ENCODE results near the gene CCKAR. TPM values are rescaled to one million over a fixed set of nuclear protein-coding genes. Genes with fewer than 3 reads are reported as not detected.

CCKAR gene
- polyA plus RNA-seq, 4 donors = not detected

DNA sequence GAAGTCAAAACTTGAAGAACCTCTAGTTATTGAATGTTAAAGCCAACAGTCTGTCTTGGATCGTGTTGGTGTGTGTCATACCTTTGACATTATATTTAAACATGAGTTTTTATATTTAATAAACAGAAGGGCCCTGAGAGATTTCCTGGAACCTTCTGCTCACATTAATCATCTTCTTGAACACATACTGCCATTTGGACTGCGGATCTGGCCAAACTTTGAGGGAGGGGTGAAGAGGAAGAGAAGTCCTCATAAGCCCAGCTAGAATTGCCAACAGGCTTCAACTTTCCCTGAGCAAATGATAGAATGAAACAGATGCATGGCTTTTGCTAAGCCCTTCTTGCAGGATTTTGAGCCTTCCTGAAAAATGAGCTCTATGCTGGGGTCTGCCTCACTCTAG is 27.4 kb downstream of the CCKAR start:
- no peak for DNase-seq (ENCODE audit: low read depth in 4 of 4, low spot score in 2 of 4)

DNA sequence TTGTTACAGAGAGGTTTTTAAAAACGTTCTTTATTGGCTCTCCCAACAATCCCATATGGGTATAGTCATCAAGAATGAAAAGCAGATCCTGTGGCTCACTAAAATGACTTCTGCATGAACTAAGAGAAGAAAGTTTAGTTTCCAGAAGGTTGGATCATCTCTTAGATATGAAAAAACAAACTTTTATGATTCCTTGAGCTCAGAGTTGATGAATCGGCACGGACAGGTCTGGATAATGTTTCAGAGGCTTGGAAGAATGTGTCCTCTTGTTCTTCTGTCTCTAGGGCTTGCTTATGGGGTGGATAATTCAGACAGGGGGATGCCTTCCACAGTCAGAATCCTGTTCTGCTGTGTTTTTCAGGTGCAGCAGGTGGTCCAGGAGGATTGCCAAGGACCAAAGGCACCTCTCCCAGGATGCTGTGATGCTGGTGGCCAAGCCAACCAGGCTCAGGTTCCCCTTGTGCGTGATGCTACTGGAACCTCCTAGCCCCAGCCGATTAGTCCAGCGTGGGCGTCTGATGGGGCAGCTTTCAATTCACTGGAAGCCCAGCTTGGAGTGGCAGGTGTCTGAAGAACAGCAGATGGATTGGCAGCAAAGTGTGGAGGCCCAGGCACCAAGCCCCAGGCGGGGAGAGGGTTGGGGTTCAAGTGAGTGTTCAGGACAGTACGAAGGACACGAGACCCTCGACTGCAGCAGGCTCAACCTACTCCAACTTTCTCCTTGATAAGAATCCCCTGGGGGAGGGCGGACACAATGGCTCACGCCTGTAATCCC is 30.3 kb downstream of the CCKAR start:
- DNase-seq (ENCODE audit: low read depth in 4 of 4, low spot score in 2 of 4) = no peak

DNA sequence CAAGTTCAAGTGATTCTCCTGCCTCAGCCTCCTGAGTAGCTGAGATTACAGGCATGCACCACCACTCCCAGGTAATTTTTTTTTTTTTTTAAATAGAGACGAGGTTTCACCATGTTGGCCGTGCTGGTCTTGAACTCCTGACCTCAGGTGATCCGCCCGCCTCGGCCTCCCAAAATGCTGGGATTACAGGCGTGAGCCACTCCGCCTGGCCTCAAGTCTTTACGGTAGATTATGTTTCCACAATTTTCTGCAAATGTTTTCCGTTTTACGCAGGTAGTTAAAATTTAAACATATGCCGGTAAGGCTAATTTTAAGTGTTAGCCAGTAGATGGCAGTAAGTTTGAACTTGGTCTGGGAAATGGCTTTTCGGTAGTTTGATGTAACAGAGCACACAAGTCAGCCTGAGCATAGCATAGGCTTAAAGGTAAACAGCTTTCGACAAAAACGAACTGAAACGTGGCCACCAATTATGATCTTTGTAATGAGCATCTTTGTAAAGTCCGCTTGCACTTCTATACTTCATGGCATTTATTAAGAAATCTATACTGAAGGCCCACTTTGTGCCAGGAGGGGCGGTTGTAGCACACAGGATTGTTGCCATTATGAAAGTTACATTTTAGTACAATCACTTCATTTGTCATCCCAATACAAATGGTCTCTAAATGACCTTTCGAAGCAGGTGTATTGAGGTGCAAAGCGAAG is 31.1 kb downstream of the CCKAR start:
- DNase-seq (ENCODE audit: low read depth in 4 of 4, low spot score in 2 of 4) = no peak

DNA sequence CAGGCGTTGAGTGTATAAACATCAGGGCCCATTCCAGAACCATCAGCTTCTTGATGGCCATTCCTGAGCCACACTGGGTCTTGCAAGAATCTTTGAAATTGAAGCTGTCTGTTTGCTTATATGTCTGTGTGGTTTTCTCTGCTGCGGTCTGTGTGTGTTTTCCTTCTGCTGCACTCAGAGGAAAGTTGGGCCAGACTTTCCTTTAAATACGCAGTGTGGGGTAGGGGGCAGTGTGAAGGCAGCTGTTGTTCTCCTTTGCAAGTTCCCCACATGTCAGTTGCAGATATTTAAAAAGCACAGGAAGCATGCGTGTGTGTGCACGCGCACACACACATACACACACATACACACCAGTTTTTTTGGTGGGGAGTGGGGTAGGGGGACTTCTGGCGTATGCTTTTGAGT is 32.1 kb downstream of the CCKAR start:
- DNase-seq (ENCODE audit: low read depth in 4 of 4, low spot score in 2 of 4) = no peak

DNA sequence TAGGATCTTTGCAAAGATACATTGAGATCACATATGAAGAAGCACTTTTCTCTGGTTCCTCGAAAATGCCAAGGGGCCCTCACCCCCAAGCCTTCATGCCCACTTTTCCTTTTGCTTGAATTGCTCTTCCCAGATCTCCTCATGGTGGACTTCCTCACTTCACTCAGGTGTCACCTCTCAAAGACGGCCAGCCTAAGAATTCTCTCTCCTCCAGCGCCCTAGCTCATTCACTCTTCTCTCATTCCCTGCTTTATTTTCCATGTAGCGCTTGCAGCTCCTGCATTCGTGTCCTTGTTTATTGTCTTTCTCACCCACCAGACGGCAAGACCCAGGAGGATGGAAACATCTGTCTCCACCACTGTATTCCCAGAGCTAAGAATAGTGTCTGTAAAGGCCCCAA is 32.9 kb downstream of the CCKAR start:
- no peak for DNase-seq (ENCODE audit: low read depth in 4 of 4, low spot score in 2 of 4)

DNA sequence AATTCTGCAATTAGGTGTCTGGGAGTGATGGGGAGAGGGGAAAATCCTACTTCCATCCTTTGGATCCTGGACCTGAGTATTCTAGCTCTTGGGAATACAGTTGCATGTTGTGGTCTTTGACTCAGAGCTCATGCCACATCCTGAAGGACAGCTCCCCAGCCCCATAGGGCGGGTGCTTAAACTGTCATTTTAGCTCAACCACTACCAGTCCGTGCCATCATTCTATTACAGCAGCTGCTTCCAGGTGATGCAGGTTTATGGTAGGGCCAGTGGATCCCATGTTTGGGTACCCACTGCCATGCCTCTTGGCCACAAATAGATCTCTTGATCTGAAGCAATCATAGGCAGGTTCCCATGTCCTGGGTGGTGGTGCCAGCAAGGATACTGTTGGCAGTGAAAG is 34.7 kb downstream of the CCKAR start:
- no peak for DNase-seq (ENCODE audit: low read depth in 4 of 4, low spot score in 2 of 4)

DNA sequence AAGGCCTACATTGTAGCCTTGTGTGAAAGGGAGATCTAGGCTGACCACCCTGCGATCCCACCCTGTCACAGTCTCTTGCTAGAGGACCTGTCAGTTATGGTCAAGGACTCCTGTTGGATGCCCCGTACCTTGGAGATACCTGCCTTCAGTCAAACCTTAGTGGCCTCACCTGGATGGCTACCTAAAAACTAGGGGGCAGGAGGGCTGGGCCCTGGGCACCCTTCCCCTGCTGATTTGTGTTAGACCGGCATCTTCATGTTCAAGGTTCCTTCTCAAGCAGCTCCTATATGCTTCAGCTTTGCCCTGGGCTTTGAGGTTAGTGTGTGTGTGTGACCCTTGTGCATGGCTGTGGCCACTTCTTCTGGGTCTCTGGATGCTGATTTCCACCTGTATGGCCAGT is 35.3 kb downstream of the CCKAR start:
- no peak for DNase-seq (ENCODE audit: low read depth in 4 of 4, low spot score in 2 of 4)

DNA sequence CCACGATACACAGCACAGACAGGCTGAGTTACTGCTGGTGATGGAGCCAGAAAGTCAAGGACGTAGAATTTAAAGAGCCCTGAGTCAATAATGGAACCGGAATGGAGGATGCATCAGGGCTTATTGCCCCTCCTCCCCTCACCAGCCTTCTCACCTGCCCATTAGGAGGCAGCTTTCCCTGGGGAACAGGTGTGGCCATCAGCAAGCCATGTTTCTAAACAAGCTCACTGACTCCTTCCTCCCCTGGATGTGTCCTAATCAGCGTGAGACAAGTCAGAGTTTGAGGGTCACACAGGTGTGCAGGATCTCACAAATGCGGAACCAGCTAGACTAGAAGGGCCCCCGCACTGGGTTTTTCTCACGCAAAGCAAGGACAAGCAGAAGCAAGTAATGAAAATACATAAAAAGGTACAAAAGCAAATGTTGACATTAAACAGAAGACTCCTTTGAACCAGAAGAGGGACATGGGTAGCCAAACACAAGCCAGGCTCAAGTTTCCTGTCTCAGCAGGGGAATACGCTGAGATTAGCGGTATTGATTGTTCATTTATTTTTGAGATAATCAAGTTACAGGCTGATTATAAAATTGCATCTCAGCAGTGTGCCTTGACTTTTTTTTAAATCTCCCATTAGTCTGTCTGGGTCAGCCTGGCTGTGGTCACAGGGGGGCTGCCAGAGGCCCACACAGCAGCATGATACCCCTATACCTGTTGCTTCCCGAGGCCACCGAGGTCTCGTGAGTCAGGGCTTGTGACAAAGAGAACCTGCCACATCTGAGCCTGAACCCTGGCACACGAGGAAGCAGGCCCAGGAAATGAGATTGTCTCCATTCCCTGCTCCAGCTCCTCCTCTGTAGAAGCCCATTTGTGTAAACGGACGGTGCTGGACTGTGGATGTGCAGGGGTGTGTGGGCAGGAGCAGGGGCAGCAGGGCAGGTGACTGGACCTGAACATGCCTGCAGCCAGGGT is 37.4 kb downstream of the CCKAR start:
- DNase-seq (ENCODE audit: low read depth in 4 of 4, low spot score in 2 of 4) = no peak

DNA sequence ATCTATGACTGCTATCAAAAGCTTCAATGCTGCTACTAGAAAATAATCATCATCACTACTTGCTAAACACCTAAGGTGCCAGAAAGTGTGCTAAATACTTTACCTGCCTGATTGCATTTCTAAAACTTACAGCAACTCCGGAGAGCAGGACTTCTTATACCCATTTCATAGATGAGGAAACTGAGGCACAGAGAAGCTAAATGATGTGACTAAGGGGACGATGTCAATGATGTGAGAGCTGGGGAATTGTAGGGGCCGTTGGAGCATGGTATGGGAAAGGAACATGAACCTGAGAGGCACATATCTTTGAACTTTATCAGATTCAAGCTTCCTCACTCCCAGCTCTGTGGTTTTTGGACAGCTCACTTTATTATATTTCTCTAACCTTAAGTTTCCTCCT is 38.7 kb downstream of the CCKAR start:
- DNase-seq (ENCODE audit: low read depth in 4 of 4, low spot score in 2 of 4) = no peak

DNA sequence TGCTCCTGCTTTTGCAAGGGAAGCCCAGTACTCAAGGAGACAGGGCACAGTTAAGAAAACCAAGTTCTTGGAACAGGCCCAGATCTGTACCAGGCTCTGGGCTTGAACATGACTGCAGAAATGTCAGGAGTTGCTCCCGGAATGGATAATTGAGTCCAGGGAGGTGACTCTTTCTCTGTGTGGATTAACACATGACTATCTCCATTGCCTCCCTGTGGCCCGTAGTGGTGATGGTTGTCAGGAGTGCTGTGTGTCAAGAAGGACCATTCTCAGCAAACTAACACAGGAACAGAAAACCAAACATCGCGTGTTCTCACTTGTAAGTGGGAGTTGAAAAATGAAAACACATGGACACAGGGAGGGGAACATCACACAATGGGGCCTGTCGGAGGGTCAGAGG is 39.9 kb downstream of the CCKAR start:
- DNase-seq (ENCODE audit: low read depth in 4 of 4, low spot score in 2 of 4) = no peak

DNA sequence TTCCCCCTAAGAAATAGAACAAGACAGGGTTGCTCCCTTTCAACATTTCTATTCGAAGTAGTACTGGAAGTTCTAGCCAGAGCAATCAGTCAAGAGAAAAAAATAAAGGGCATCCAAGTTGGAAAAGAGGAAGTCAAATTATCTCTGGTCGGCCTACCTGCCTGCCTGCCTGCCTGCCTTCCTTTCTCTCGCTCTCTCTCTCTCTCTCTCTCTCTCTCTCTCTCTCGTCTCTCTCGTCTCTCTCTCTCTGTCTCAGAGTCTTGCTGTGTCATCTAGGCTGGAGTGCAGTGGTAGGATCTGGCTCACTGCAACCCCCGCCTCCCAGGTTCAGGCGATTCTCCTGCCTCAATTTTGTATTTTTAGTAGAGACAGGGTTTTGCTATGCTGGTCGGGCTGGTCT is 42.9 kb downstream of the CCKAR start:
- DNase-seq (ENCODE audit: low read depth in 4 of 4, low spot score in 2 of 4) = no peak

DNA sequence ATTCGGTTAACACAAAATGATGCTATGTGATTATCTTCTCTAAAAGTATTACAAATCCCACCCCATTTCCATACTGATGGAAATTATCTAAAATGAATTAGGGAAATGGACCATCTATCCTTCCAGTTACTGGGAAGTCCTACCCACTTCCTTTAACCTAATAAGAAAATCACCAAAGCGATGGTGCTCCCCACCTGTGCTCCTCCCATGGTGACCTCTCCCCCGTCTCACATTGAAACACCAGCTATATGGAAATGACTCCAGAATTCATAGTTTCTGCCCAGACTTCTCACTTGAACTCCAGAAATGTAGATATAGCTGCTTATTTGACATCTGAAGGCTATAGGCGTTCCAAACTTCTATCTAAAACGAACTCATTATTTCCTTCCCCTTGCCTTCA is 48.5 kb downstream of the CCKAR start:
- no peak for DNase-seq (ENCODE audit: low read depth in 4 of 4, low spot score in 2 of 4)

DNA sequence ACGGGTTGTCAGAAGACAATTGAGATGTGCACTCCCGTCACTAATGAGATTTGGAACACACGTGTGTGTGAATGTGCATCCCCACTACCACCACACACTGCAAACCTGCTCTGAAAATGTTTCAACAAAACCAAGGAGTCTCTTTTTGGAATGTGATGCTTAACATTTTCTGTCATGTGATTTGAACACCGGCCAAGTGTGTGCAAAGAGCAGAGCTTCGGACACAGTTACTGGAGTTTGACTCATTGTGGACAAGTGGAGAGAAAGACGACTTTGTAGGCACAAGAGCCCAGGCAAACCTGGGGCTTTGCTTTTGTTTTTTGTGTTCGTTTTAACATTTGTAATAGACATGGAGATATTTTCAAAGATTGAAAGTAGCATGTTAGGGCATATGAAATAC is 49.2 kb downstream of the CCKAR start:
- DNase-seq (ENCODE audit: low read depth in 4 of 4, low spot score in 2 of 4) = peak in 1 of 4 donors; percentile 9

DNA sequence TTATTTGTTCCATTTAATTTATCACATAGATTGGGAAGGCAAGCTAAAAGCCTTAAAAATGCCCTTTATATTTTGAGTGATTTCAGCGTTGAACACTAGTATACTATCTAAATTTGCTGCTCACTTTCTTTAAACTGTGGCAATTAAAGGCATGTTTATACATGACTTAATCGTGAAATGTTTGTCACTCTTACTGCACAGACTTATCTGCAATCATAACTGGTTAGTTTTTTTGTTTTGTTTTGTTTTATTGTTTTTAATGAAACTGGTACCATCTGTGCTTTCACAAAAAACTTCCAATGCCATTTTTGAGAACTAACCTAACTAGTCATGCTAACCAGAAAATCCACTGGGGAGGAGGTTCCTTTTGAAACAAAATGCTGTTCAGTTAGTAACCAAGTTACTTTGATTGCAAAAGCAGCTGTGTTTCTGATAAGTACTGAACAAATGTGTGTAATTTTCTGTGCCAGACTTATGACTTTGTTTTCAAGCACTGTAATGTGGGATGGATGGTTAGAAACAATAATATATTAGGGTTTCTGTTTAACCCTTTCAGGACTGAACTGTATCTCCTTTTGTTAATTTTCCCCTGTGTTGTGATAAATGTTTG is 56.1 kb downstream of the CCKAR start:
- DNase-seq (ENCODE audit: low read depth in 4 of 4, low spot score in 2 of 4) = no peak

DNA sequence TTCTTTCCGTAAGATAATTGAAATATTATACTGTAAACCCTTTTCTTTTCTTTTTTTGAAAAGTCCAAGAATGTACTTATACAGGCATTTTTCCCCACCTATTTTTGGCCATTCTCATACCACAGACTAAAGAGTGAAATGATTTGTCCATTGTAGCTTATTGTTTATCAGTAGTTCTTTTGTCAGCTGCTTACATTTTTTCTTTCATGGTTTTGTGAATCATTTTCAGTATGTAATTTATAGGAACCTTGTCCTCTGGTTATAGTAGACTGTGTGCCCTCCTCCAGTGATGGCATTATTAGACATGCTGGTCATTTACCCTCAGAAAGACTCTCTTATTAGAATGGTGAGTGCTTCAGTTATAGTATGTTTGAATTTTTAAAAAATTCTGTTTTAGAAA is 56.7 kb downstream of the CCKAR start:
- DNase-seq (ENCODE audit: low read depth in 4 of 4, low spot score in 2 of 4) = no peak

DNA sequence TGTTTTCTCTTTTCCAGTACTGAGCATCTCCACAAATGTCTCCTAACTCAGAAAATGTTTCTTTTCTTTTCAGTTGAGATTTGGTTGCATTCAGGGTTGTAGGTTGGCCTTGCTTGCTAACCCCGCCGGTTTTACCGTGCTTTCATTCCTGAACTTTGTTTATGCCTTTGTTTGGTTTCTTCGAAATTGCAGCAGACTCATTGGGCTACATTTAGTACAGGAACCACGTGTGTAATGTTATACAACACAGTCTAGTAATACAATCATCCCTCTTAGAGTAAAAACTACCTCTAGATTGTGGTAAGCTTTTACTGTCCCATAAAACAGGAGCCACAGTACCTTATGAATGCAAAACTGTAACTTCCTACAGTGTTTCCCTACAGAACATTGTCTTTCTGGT is 57.9 kb downstream of the CCKAR start:
- no peak for DNase-seq (ENCODE audit: low read depth in 4 of 4, low spot score in 2 of 4)

DNA sequence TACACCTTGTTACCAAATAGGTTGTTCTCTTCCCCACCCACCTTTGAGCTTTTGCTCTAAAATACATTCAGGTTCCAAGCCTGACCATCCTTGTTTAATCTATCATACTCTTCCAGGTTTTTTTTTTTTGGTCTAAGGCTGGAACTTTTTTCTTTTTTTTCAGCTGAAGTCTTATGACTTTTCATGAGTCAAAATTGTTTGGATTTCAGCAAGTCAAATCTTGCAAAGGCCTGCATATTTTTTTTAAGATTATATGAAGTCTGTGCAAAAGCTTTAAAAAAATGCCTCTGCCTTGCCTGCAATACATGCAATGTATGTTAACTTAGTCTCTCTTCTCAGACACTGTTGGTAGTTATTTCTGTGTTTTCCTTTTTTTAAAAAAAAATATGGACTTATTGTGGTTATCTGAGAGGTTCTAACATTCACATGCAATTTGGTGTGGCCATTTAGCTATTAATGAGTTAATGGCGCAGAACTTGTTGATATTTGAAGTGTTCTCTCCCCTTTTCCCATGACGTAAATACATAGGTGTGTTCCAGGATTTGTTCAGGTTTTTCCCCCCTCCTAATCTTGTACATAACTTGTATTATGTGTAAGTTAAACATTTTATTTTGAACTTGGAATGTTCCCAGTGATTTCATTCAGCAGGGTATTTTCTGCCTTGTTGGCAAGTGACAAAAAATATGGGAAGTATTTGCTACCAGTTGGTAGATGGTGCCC is 58.7 kb downstream of the CCKAR start:
- no peak for DNase-seq (ENCODE audit: low read depth in 4 of 4, low spot score in 2 of 4)
